NT2/D1 (cell line): Measurements from ENCODE around the gene OR10G7.

Experiments
- SUZ12 ChIP-seq: IDR thresholded peaks from 2 replicates; pipeline ENCODE4 v1.6.1; 2011; ENCODE audit not compliant: insufficient read length, insufficient read depth; ENCODE audit errors: extremely low read depth
- YY1 ChIP-seq: IDR thresholded peaks from 2 replicates; pipeline ENCODE4 v1.6.1; 2011; ENCODE audit not compliant: insufficient read length, insufficient read depth
- ZNF274 ChIP-seq: IDR thresholded peaks from 2 replicates; pipeline ENCODE4 v1.6.1; 2011; ENCODE audit warnings: mild to moderate bottlenecking, low read depth, low read length

DNA sequence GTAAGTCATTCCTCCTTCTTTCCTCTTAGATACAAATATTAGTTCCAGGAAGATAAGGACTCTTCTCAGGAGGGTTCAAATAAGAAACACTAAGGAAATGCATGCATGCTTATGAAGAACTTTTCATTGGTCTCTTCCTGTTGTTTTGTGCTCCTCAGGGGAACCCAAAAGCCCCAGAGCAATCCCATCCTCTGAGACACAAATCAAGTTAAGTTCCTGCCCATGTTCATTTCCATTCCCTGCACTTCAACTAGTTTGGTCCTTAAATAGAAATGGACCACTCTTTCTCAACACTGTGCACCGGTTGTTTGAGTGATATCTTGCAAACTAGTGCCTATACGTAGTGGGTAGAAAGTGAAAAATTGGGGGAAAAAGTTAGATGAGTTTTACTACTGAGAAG lies 28.4 kb downstream of the OR10G7 start, which contains the start of gene OR10G4:
- TF ChIP-seq YY1 (no peak), ZNF274 (no peak), SUZ12 (no peak)
